BLaER1 treated with 17β-estradiol and CSF1 and Interleukin-3, amounts not matched to agents 10 nM and 100 nM (cell line): ENCODE results near the gene SALL1.
A peak's percentile ranks its signal among the peaks of the same experiment; 100 is the strongest.

Experiments used
- H3K27ac ChIP-seq, 11 experiments: shearing (Covaris generic); formaldehyde crosslinking; 2 replicates each; pipeline ENCODE4 v1.8.1; 2022
- H3K27me3 ChIP-seq, 11 experiments: shearing (Covaris generic); formaldehyde crosslinking; 2 replicates each; pipeline ENCODE4 v1.8.1; 2022
- H3K36me3 ChIP-seq, 11 experiments: shearing (Covaris generic); formaldehyde crosslinking; 2 replicates each; pipeline ENCODE4 v1.8.1; 2022
- H3K4me1 ChIP-seq, 10 experiments: shearing (Covaris generic); formaldehyde crosslinking; 2 replicates each; pipeline ENCODE4 v1.8.1; 2022
- H3K4me2 ChIP-seq, 11 experiments: shearing (Covaris generic); formaldehyde crosslinking; 2 replicates each; pipeline ENCODE4 v1.8.1; 2022
- H3K4me3 ChIP-seq, 10 experiments: shearing (Covaris generic); formaldehyde crosslinking; 2 replicates each; pipeline ENCODE4 v1.8.1; 2022
- H3K9ac ChIP-seq, 11 experiments: shearing (Covaris generic); formaldehyde crosslinking; 2 replicates each; pipeline ENCODE4 v1.8.1; 2022
- H3K9me3 ChIP-seq, 11 experiments: shearing (Covaris generic); formaldehyde crosslinking; replicated peaks in 1 of 11; 2 replicates each; pipeline ENCODE4 v1.8.1; 2022
- H4K20me1 ChIP-seq, 11 experiments: shearing (Covaris generic); formaldehyde crosslinking; 2 replicates each; pipeline ENCODE4 v1.8.1; 2022
- Cebpa-rat ChIP-seq, 11 experiments: shearing (Covaris generic); IDR thresholded peaks; 2 replicates each; pipeline ENCODE4 v1.8.1; 2022

SALL1 gene

GRCh38 chr16:51131619-51132018 lies 19.5 kb downstream of the SALL1 start:
- Histone ChIP-seq H3K27ac (no peak overlapping the region), H3K9me3 (peaks cover 0 to 7% (median 0%) of the 10 kb centered on the region in 11 experiments; a peak in 3 of 22 replicates), H3K4me1 (peaks cover 0 to 6% (median 2%) of the 10 kb centered on the region in 10 experiments; a peak in 5 of 20 replicates), H3K4me3 (no peak overlapping the region), H3K4me2 (no peak overlapping the region), H3K36me3 (no peaks in the 10 kb centered on the region), H3K27me3 (peaks cover 14 to 32% (median 21%) of the 10 kb centered on the region in 11 experiments), H3K9ac (no peak overlapping the region), H4K20me1 (no peaks in the 10 kb centered on the region)
- TF ChIP-seq Cebpa-rat (IDR thresholded peaks at IDR 0.05), result no peak

GRCh38 chr16:51129105-51129504 lies 22.0 kb downstream of the SALL1 start:
- TF ChIP-seq Cebpa-rat (IDR thresholded peaks at IDR 0.05), result no peak
- Histone ChIP-seq H4K20me1 (no peaks in the 10 kb centered on the region), H3K9me3 (peaks cover 0 to 2% (median 0%) of the 10 kb centered on the region in 11 experiments; a peak in 3 of 22 replicates), H3K9ac (no peak overlapping the region), H3K4me2 (no peak overlapping the region), H3K4me3 (no peak overlapping the region), H3K4me1 (peaks cover 0 to 6% (median 2%) of the 10 kb centered on the region in 10 experiments; a peak in 5 of 20 replicates), H3K27ac (no peak overlapping the region), H3K27me3 (peaks cover 9 to 17% (median 15%) of the 10 kb centered on the region in 11 experiments), H3K36me3 (no peaks in the 10 kb centered on the region)

GRCh38 chr16:51125992-51126391 lies 25.1 kb downstream of the SALL1 start:
- no peaks in the 10 kb centered on the region for H3K36me3 ChIP-seq
- no peaks in the 10 kb centered on the region for H4K20me1 ChIP-seq
- TF ChIP-seq Cebpa-rat (IDR thresholded peaks at IDR 0.05), result no peak
- H3K4me1 ChIP-seq, result peaks cover 0 to 1% (median 0%) of the 10 kb centered on the region in 10 experiments; a peak in 2 of 20 replicates
- no peak overlapping the region for H3K4me2 ChIP-seq
- no peaks in the 10 kb centered on the region for H3K9me3 ChIP-seq
- no peak overlapping the region for H3K27ac ChIP-seq
- H3K4me3 ChIP-seq, result no peak overlapping the region
- H3K9ac ChIP-seq, result no peak overlapping the region
- H3K27me3 ChIP-seq, result no peaks in the 10 kb centered on the region

GRCh38 chr16:51124896-51125295 lies 26.2 kb downstream of the SALL1 start:
- H4K20me1 ChIP-seq, result no peaks in the 10 kb centered on the region

GRCh38 chr16:51121850-51122249 lies 29.2 kb downstream of the SALL1 start:
- no peak overlapping the region for H3K9ac ChIP-seq
- no peaks in the 10 kb centered on the region for H4K20me1 ChIP-seq
- H3K4me3 ChIP-seq, result no peak overlapping the region
- H3K9me3 ChIP-seq, result no peaks in the 10 kb centered on the region
- peaks cover 0 to 6% (median 0%) of the 10 kb centered on the region in 10 experiments; a peak in 5 of 20 replicates for H3K4me1 ChIP-seq
- no peaks in the 10 kb centered on the region for H3K36me3 ChIP-seq
- no peak for TF ChIP-seq Cebpa-rat (IDR thresholded peaks at IDR 0.05)
- no peak overlapping the region for H3K27ac ChIP-seq
- no peak overlapping the region for H3K4me2 ChIP-seq
- no peaks in the 10 kb centered on the region for H3K27me3 ChIP-seq

More at GRCh38 chr16:51124896-51125295, 26.2 kb downstream of the SALL1 start:
- no peaks in the 10 kb centered on the region for H3K36me3 ChIP-seq
- H3K9ac ChIP-seq, result no peak overlapping the region
- peaks cover 0 to 6% (median 0%) of the 10 kb centered on the region in 10 experiments; a peak in 5 of 20 replicates for H3K4me1 ChIP-seq
- H3K4me3 ChIP-seq, result no peak overlapping the region
- no peaks in the 10 kb centered on the region for H3K27me3 ChIP-seq
- no peaks in the 10 kb centered on the region for H3K9me3 ChIP-seq
- TF ChIP-seq Cebpa-rat (IDR thresholded peaks at IDR 0.05), result no peak
- no peak overlapping the region for H3K4me2 ChIP-seq
- no peak overlapping the region for H3K27ac ChIP-seq

- H3K9me3 ChIP-seq, result no peaks in the 10 kb centered on the region
- H3K27me3 ChIP-seq, result peaks cover 0 to 7% (median 4%) of the 10 kb centered on the region in 11 experiments; a peak in 12 of 22 replicates
- no peak overlapping the region for H3K4me3 ChIP-seq
- H3K36me3 ChIP-seq, result no peaks in the 10 kb centered on the region
- no peak overlapping the region for H3K9ac ChIP-seq
- H3K27ac ChIP-seq, result no peak overlapping the region
- no peaks in the 10 kb centered on the region for H4K20me1 ChIP-seq
- peaks cover 0 to 6% (median 0%) of the 10 kb centered on the region in 10 experiments; a peak in 5 of 20 replicates for H3K4me1 ChIP-seq
- H3K4me2 ChIP-seq, result peak overlapping the region in 4 of 11 experiments; percentile 16 to 37 (median 28); a peak in 4 of 22 replicates
- no peak for TF ChIP-seq Cebpa-rat (IDR thresholded peaks at IDR 0.05)
These were observed 30.2 kb downstream of the SALL1 start for GRCh38 chr16:51120730-51121347.

GRCh38 chr16:51119973-51120729 lies 30.9 kb downstream of the SALL1 start:
- Histone ChIP-seq H3K27me3 (peaks cover 6 to 14% (median 11%) of the 10 kb centered on the region in 11 experiments), H3K36me3 (no peaks in the 10 kb centered on the region), H3K9ac (no peak overlapping the region), H3K27ac (no peak overlapping the region), H4K20me1 (no peaks in the 10 kb centered on the region), H3K4me1 (peaks cover 0 to 6% (median 0%) of the 10 kb centered on the region in 10 experiments; a peak in 5 of 20 replicates), H3K4me3 (no peak overlapping the region), H3K9me3 (no peaks in the 10 kb centered on the region), H3K4me2 (peak overlapping the region in 2 of 11 experiments; percentile 16 to 31; a peak in 2 of 22 replicates)
- TF ChIP-seq Cebpa-rat (IDR thresholded peaks at IDR 0.05), result no peak

GRCh38 chr16:51119556-51119955 lies 31.5 kb downstream of the SALL1 start:
- Histone ChIP-seq H3K9me3 (no peaks in the 10 kb centered on the region), H3K27me3 (peaks cover 12 to 20% (median 17%) of the 10 kb centered on the region in 11 experiments), H3K36me3 (no peaks in the 10 kb centered on the region), H3K27ac (no peak overlapping the region), H3K9ac (no peak overlapping the region), H3K4me1 (peaks cover 0 to 6% (median 0%) of the 10 kb centered on the region in 10 experiments; a peak in 5 of 20 replicates), H4K20me1 (0 out of 22 replicates have a peak, but pooled peaks cover 0 to under 1% (median 0%) of the 10 kb centered on the region in 11 experiments), H3K4me3 (no peak overlapping the region), H3K4me2 (no peak overlapping the region)
- no peak for TF ChIP-seq Cebpa-rat (IDR thresholded peaks at IDR 0.05)

- Histone ChIP-seq H3K9me3 (no peaks in the 10 kb centered on the region), H3K9ac (no peak overlapping the region), H3K4me2 (no peak overlapping the region), H3K27me3 (peaks cover 40 to 52% (median 49%) of the 10 kb centered on the region in 11 experiments), H3K4me3 (no peak overlapping the region), H3K36me3 (no peaks in the 10 kb centered on the region), H3K27ac (no peak overlapping the region), H4K20me1 (peaks cover 0 to 4% (median 0%) of the 10 kb centered on the region in 11 experiments; a peak in 1 of 22 replicates), H3K4me1 (peaks cover 8 to 16% (median 9%) of the 10 kb centered on the region in 10 experiments; a peak in 15 of 20 replicates)
- no peak for TF ChIP-seq Cebpa-rat (IDR thresholded peaks at IDR 0.05)
These were observed 34.7 kb downstream of the SALL1 start for GRCh38 chr16:51116353-51116752.
